ENCODE measurements around the gene PIGU. TPM values are rescaled to one million over a fixed set of nuclear protein-coding genes. Genes with fewer than 3 reads are reported as not detected.
A peak's percentile ranks its signal among the peaks of the same experiment; 100 is the strongest.

The PIGU gene
- total and polyA plus RNA-seq, 2 of the 13 experiments (the other 11 are each of a cell fraction or from before 2014, with no cell fraction given): 45.5 to 231 TPM

DNA sequence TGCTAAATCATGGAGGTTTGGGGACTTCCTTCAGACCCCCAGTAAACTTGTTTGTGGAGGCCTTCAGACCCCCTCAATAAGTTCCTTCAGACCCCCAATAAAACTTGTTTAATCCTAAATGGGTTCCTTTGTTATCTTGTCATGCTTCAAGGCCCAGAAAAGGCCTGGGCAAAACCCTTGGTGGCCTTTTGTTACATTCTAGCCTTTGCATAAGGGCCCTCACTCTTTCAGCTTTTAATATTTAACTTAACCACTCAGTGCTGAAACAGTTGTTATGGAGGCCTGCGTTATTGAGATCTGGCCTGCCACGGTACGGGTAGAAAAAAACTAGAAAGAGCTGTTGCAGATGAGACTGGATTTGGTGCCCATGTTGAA, 165.0 kb downstream of the PIGU start (continued):
- TF ChIP-seq, protein P1, sequence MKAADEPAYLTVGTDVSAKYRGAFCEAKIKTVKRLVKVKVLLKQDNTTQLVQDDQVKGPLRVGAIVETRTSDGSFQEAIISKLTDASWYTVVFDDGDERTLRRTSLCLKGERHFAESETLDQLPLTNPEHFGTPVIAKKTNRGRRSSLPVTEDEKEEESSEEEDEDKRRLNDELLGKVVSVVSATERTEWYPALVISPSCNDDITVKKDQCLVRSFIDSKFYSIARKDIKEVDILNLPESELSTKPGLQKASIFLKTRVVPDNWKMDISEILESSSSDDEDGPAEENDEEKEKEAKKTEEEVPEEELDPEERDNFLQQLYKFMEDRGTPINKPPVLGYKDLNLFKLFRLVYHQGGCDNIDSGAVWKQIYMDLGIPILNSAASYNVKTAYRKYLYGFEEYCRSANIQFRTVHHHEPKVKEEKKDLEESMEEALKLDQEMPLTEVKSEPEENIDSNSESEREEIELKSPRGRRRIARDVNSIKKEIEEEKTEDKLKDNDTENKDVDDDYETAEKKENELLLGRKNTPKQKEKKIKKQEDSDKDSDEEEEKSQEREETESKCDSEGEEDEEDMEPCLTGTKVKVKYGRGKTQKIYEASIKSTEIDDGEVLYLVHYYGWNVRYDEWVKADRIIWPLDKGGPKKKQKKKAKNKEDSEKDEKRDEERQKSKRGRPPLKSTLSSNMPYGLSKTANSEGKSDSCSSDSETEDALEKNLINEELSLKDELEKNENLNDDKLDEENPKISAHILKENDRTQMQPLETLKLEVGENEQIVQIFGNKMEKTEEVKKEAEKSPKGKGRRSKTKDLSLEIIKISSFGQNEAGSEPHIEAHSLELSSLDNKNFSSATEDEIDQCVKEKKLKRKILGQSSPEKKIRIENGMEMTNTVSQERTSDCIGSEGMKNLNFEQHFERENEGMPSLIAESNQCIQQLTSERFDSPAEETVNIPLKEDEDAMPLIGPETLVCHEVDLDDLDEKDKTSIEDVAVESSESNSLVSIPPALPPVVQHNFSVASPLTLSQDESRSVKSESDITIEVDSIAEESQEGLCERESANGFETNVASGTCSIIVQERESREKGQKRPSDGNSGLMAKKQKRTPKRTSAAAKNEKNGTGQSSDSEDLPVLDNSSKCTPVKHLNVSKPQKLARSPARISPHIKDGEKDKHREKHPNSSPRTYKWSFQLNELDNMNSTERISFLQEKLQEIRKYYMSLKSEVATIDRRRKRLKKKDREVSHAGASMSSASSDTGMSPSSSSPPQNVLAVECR (CRISPR knock-in tag; IDR thresholded peaks at IDR 0.05; ENCODE audit: borderline replicate concordance): no peak
- no peak for TF ChIP-seq ZMAT3 (CRISPR knock-in tag; conservative IDR thresholded peaks at IDR 0.05)
- TF ChIP-seq, protein P2, sequence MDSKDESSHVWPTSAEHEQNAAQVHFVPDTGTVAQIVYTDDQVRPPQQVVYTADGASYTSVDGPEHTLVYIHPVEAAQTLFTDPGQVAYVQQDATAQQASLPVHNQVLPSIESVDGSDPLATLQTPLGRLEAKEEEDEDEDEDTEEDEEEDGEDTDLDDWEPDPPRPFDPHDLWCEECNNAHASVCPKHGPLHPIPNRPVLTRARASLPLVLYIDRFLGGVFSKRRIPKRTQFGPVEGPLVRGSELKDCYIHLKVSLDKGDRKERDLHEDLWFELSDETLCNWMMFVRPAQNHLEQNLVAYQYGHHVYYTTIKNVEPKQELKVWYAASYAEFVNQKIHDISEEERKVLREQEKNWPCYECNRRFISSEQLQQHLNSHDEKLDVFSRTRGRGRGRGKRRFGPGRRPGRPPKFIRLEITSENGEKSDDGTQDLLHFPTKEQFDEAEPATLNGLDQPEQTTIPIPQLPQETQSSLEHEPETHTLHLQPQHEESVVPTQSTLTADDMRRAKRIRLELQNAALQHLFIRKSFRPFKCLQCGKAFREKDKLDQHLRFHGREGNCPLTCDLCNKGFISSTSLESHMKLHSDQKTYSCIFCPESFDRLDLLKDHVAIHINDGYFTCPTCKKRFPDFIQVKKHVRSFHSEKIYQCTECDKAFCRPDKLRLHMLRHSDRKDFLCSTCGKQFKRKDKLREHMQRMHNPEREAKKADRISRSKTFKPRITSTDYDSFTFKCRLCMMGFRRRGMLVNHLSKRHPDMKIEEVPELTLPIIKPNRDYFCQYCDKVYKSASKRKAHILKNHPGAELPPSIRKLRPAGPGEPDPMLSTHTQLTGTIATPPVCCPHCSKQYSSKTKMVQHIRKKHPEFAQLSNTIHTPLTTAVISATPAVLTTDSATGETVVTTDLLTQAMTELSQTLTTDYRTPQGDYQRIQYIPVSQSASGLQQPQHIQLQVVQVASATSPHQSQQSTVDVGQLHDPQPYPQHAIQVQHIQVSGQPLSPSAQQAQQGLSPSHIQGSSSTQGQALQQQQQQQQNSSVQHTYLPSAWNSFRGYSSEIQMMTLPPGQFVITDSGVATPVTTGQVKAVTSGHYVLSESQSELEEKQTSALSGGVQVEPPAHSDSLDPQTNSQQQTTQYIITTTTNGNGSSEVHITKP (CRISPR knock-in tag; IDR thresholded peaks at IDR 0.05; ENCODE audit: low read depth): no peak
- no peak for TF ChIP-seq CBFB (CRISPR knock-in tag; IDR thresholded peaks at IDR 0.05)
- no peak for TF ChIP-seq ZNF468 (CRISPR knock-in tag; IDR thresholded peaks at IDR 0.05)
- no peak for TF ChIP-seq TARDBP (CRISPR knock-in tag; IDR thresholded peaks at IDR 0.05)
- TF ChIP-seq CBX2 (IDR thresholded peaks at IDR 0.05; ENCODE audit: low read depth, low read length): no peak
- TF ChIP-seq CBX2 (CRISPR knock-in tag; IDR thresholded peaks at IDR 0.05; ENCODE audit: low read depth): no peak
- TF ChIP-seq PHB2 (IDR thresholded peaks at IDR 0.05; ENCODE audit: partially characterized antibody): no peak
- TF ChIP-seq, protein P3, sequence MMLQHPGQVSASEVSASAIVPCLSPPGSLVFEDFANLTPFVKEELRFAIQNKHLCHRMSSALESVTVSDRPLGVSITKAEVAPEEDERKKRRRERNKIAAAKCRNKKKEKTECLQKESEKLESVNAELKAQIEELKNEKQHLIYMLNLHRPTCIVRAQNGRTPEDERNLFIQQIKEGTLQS (CRISPR knock-in tag; IDR thresholded peaks at IDR 0.05): no peak
- no peak for TF ChIP-seq SP4 (CRISPR knock-in tag; IDR thresholded peaks at IDR 0.05)
- no peak for TF ChIP-seq ATM (IDR thresholded peaks at IDR 0.05; ENCODE audit: borderline replicate concordance)
- TF ChIP-seq DMAP1 (CRISPR knock-in tag; IDR thresholded peaks at IDR 0.05): no peak; the same call in 1 of the 2 replicates
- TF ChIP-seq ZNF83 (CRISPR knock-in tag; IDR thresholded peaks at IDR 0.05; ENCODE audit: borderline replicate concordance): no peak
- TF ChIP-seq ISX (CRISPR knock-in tag; conservative IDR thresholded peaks at IDR 0.05): no peak
- TF ChIP-seq PTBP1 (IDR thresholded peaks at IDR 0.05; ENCODE audit: low read depth, low read length, poor library complexity, severe bottlenecking): no peak
- no peak for TF ChIP-seq TEAD2 (CRISPR knock-in tag; IDR thresholded peaks at IDR 0.05)
- TF ChIP-seq SRY (CRISPR knock-in tag; IDR thresholded peaks at IDR 0.05): no peak
- TF ChIP-seq, protein P4, sequence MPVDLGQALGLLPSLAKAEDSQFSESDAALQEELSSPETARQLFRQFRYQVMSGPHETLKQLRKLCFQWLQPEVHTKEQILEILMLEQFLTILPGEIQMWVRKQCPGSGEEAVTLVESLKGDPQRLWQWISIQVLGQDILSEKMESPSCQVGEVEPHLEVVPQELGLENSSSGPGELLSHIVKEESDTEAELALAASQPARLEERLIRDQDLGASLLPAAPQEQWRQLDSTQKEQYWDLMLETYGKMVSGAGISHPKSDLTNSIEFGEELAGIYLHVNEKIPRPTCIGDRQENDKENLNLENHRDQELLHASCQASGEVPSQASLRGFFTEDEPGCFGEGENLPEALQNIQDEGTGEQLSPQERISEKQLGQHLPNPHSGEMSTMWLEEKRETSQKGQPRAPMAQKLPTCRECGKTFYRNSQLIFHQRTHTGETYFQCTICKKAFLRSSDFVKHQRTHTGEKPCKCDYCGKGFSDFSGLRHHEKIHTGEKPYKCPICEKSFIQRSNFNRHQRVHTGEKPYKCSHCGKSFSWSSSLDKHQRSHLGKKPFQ (CRISPR knock-in tag; IDR thresholded peaks at IDR 0.05; ENCODE audit: insufficient replicate concordance): no peak
- 0 out of 2 replicates have a peak, but pooled peaks have one; percentile 42 for TF ChIP-seq ELF4 (CRISPR knock-in tag; IDR thresholded peaks at IDR 0.05; ENCODE audit: borderline replicate concordance)
- peak; percentile 41; the same call in 1 of the 2 replicates for TF ChIP-seq POLR2G (IDR thresholded peaks at IDR 0.05; ENCODE audit: low read depth, low read length)
- no peak for TF ChIP-seq ZEB1 (IDR thresholded peaks at IDR 0.05; ENCODE audit: insufficient replicate concordance, low read depth)
- TF ChIP-seq SIX1 (CRISPR knock-in tag; IDR thresholded peaks at IDR 0.05; ENCODE audit: borderline replicate concordance): no peak
